ENCODE results near the gene FBLN5.
A peak's percentile ranks its signal among the peaks of the same experiment; 100 is the strongest.
"Not testable (repeated sequence)": the region's sequence is repeated elsewhere in the genome, so short reads cannot be mapped to it uniquely, and the experiment has no call there.

Gene FBLN5

DNA sequence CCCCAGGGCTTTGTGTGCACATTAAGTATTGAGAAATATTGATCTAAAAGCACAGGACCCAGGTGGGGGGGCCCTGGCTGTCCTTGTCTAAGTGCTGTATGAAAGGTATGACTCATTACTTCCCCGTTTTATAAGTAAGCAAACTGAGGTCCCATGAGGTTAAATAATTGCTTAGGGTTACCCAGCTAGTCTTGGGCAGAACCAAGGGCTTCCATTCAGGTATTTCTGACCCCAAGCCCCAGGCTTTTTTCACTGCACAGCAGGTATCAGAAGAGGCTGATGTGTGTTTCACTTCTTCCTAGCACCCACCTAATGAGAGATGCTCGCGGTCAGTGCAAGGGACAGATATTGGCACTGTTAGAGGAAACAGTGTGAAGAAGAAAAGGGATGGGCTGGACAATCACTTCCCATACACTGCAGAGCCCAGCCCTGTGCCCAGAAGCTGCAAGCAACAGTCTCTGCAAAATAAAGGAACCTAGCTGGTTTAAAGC, 75.4 kb downstream of the FBLN5 start:
- Histone ChIP-seq H3K4me2 (ENCODE audit: low read depth, low read length) (no peak overlapping the region), H2AFZ (ENCODE audit: low read length) (no peak overlapping the region), H3K36me3 (replicated peaks; ENCODE audit: insufficient read depth, low read length) (no peaks in the 10 kb centered on the region), H3K27ac (ENCODE audit: low read length) (no peak overlapping the region), H3K9me3 (replicated peaks; ENCODE audit: insufficient read depth, low read length) (no peaks in the 10 kb centered on the region), H3K79me2 (ENCODE audit: low read length) (no peaks in the 10 kb centered on the region), H3K4me3 (ENCODE audit: low read length) (no peak overlapping the region), H3K27me3 (replicated peaks; ENCODE audit: insufficient read depth, low read length) (no peaks in the 10 kb centered on the region; the same call in 1 of the 2 replicates), H4K20me1 (ENCODE audit: insufficient read depth, low read length) (no peaks in the 10 kb centered on the region), H3F3A (ENCODE audit: insufficient read depth, low read length) (no peaks in the 10 kb centered on the region), H3K9me2 (replicated peaks; ENCODE audit: insufficient read depth, low read length) (no peaks in the 10 kb centered on the region), H3K4me1 (ENCODE audit: low read length) (0 out of 2 replicates have a peak, but pooled peaks cover 4% of the 10 kb centered on the region), H3K9ac (ENCODE audit: low read length) (no peak overlapping the region)
- no peak for TF ChIP-seq EZH2 (optimal IDR thresholded peaks at IDR 0.05; ENCODE audit: low read depth, low read length)
- no peak for TF ChIP-seq EZH2phosphoT487 (IDR thresholded peaks at IDR 0.05; ENCODE audit: low read length)
- TF ChIP-seq, protein P1, sequence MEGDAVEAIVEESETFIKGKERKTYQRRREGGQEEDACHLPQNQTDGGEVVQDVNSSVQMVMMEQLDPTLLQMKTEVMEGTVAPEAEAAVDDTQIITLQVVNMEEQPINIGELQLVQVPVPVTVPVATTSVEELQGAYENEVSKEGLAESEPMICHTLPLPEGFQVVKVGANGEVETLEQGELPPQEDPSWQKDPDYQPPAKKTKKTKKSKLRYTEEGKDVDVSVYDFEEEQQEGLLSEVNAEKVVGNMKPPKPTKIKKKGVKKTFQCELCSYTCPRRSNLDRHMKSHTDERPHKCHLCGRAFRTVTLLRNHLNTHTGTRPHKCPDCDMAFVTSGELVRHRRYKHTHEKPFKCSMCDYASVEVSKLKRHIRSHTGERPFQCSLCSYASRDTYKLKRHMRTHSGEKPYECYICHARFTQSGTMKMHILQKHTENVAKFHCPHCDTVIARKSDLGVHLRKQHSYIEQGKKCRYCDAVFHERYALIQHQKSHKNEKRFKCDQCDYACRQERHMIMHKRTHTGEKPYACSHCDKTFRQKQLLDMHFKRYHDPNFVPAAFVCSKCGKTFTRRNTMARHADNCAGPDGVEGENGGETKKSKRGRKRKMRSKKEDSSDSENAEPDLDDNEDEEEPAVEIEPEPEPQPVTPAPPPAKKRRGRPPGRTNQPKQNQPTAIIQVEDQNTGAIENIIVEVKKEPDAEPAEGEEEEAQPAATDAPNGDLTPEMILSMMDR (IDR thresholded peaks at IDR 0.05; ENCODE audit: low read length) = no peak
- no peak for DNase-seq

DNA sequence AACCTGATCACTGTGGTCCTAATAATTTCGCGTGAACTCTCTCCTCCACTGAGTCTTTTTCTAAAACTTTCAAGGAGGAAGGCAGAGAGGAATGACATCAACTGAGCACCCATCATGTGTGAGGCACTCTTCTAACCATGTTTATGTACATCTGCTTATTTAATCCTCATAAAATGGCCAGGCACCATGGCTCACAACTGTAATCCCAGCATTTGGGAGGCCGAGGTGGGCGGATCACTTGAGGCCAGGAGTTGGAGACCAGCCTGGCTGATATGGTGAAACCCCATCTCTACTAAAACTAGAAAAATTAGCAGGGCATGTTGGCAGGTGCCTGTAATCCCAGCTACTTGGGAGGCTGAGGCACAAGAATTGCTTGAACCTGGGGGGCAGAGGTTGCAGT, 76.1 kb downstream of the FBLN5 start:
- not testable (repeated sequence) for H3F3A ChIP-seq (ENCODE audit: insufficient read depth, low read length); DNase-seq; H3K36me3 ChIP-seq (replicated peaks; ENCODE audit: insufficient read depth, low read length); H3K4me3 ChIP-seq (ENCODE audit: low read length); H3K9ac ChIP-seq (ENCODE audit: low read length); H3K27ac ChIP-seq (ENCODE audit: low read length); H3K9me3 ChIP-seq (replicated peaks; ENCODE audit: insufficient read depth, low read length); H3K27me3 ChIP-seq (replicated peaks; ENCODE audit: insufficient read depth, low read length); H4K20me1 ChIP-seq (ENCODE audit: insufficient read depth, low read length); H3K79me2 ChIP-seq (ENCODE audit: low read length); H3K4me2 ChIP-seq (ENCODE audit: low read depth, low read length); H2AFZ ChIP-seq (ENCODE audit: low read length); H3K9me2 ChIP-seq (replicated peaks; ENCODE audit: insufficient read depth, low read length); H3K4me1 ChIP-seq (ENCODE audit: low read length)

DNA sequence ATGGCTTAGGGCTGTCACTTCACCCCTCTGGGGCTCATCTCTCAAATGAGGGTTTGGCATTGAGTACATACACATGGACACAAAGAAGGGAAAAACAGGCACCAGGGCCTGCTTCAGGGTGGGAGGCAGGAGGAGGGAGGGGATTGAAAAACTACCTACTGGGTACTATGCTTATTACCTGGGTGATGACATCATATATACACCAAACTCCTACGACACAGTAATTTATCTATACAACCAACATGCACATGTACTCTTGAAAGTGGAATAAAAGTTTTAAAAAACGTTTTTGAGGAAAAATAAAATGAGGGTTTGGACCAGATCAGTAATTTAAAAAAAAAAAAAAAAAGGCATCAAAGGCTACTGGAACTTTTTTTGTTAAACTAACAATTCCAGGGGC, 76.6 kb downstream of the FBLN5 start:
- Histone ChIP-seq H3K27ac (ENCODE audit: low read length) (no peak overlapping the region), H4K20me1 (ENCODE audit: insufficient read depth, low read length) (no peaks in the 10 kb centered on the region), H3K9me2 (replicated peaks; ENCODE audit: insufficient read depth, low read length) (no peaks in the 10 kb centered on the region), H3F3A (ENCODE audit: insufficient read depth, low read length) (peaks cover 7% of the 10 kb centered on the region; the same call in 1 of the 2 replicates), H2AFZ (ENCODE audit: low read length) (no peak overlapping the region), H3K9me3 (replicated peaks; ENCODE audit: insufficient read depth, low read length) (no peaks in the 10 kb centered on the region), H3K79me2 (ENCODE audit: low read length) (no peaks in the 10 kb centered on the region), H3K4me3 (ENCODE audit: low read length) (no peak overlapping the region), H3K36me3 (replicated peaks; ENCODE audit: insufficient read depth, low read length) (no peaks in the 10 kb centered on the region), H3K4me2 (ENCODE audit: low read depth, low read length) (no peak overlapping the region), H3K9ac (ENCODE audit: low read length) (no peak overlapping the region), H3K4me1 (ENCODE audit: low read length) (peaks cover 11% of the 10 kb centered on the region; the same call in 1 of the 2 replicates), H3K27me3 (replicated peaks; ENCODE audit: insufficient read depth, low read length) (no peaks in the 10 kb centered on the region; the same call in 1 of the 2 replicates)
- TF ChIP-seq EZH2 (optimal IDR thresholded peaks at IDR 0.05; ENCODE audit: low read depth, low read length) (no peak), EZH2phosphoT487 (IDR thresholded peaks at IDR 0.05; ENCODE audit: low read length) (no peak)
- TF ChIP-seq, protein P1 (IDR thresholded peaks at IDR 0.05; ENCODE audit: low read length) = no peak
- DNase-seq = no peak

DNA sequence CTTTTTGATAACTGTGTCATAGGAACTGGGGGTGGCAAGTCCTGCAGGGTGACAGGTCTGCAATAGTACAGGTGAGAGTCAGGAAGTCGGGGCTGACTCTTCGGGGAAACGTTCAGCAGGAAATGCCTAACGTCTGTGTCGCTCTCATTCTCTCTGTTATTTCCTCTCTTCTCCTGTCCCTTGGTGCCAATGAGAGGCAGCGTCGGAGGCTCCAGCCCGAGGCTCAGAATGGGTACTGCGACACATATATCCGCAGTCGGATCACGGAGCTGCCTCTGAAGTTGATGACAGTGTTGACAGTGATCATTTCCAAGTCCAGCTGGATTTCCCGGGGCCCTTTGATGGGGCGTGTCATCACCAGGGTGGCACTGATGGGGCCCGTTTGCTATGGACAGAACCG, 77.5 kb downstream of the FBLN5 start:
- no peaks in the 10 kb centered on the region for H3K9me2 ChIP-seq (replicated peaks; ENCODE audit: insufficient read depth, low read length)
- no peak overlapping the region for H3K4me3 ChIP-seq (ENCODE audit: low read length)
- H3K27me3 ChIP-seq (replicated peaks; ENCODE audit: insufficient read depth, low read length) = no peaks in the 10 kb centered on the region; the same call in 1 of the 2 replicates
- H3K4me2 ChIP-seq (ENCODE audit: low read depth, low read length) = peak overlapping the region; percentile 6; the same call in 1 of the 2 replicates
- no peaks in the 10 kb centered on the region for H3K79me2 ChIP-seq (ENCODE audit: low read length)
- H3K4me1 ChIP-seq (ENCODE audit: low read length) = peaks cover 11% of the 10 kb centered on the region; the same call in 1 of the 2 replicates
- H3K27ac ChIP-seq (ENCODE audit: low read length) = no peak overlapping the region
- TF ChIP-seq EZH2phosphoT487 (IDR thresholded peaks at IDR 0.05; ENCODE audit: low read length) = no peak
- no peak for TF ChIP-seq EZH2 (optimal IDR thresholded peaks at IDR 0.05; ENCODE audit: low read depth, low read length)
- TF ChIP-seq, protein P1 (IDR thresholded peaks at IDR 0.05; ENCODE audit: low read length) = no peak
- no peaks in the 10 kb centered on the region for H3K9me3 ChIP-seq (replicated peaks; ENCODE audit: insufficient read depth, low read length)
- no peak overlapping the region for H2AFZ ChIP-seq (ENCODE audit: low read length)
- no peaks in the 10 kb centered on the region for H3K36me3 ChIP-seq (replicated peaks; ENCODE audit: insufficient read depth, low read length)
- peak; percentile 11 for DNase-seq
- no peak overlapping the region for H3K9ac ChIP-seq (ENCODE audit: low read length)
- H4K20me1 ChIP-seq (ENCODE audit: insufficient read depth, low read length) = no peaks in the 10 kb centered on the region
- H3F3A ChIP-seq (ENCODE audit: insufficient read depth, low read length) = peaks cover 7% of the 10 kb centered on the region; the same call in 1 of the 2 replicates

Measured in MM.1S (cell line).